Jurkat, Clone E6-1 (cell line): Measurements from ENCODE around the gene ZNG1B.
A peak's percentile ranks its signal among the peaks of the same experiment; 100 is the strongest.
"Not testable (repeated sequence)": the region's sequence is repeated elsewhere in the genome, so short reads cannot be mapped to it uniquely, and the experiment has no call there.

Experiments used
- DNase-seq: peaks from one replicate; pipeline ENCODE4 v3.0.0-alpha.2; 2011; ENCODE audit warnings: low read depth, low spot score
- H3K4me3 ChIP-seq: 2 replicates; pipeline ENCODE4 v1.5.1; 2011; ENCODE audit warnings: mild to moderate bottlenecking, low read length, control low read depth, moderate library complexity

The ZNG1B gene

GRCh38 chr2:113540834-113541203, 103.3 kb downstream of the ZNG1B start:
- DNase-seq, H3K4me3 ChIP-seq: not testable (repeated sequence)

- DNase-seq = not testable (repeated sequence)
- peak overlapping the region; percentile 35 for H3K4me3 ChIP-seq
These were observed 103.9 kb downstream of the ZNG1B start for GRCh38 chr2:113541204-113541975.

GRCh38 chr2:113541976-113542485, 104.5 kb downstream of the ZNG1B start:
- not testable (repeated sequence) for DNase-seq, H3K4me3 ChIP-seq

- DNase-seq, H3K4me3 ChIP-seq: not testable (repeated sequence)
These were observed 105.0 kb downstream of the ZNG1B start for GRCh38 chr2:113542529-113542928.
